ENCODE data around the gene ZNF273. TPM values are rescaled to one million over a fixed set of nuclear protein-coding genes. Genes with fewer than 3 reads are reported as not detected.

Gene ZNF273
- total RNA-seq, 1 experiment from 2014 or later, result 17.9 TPM

DNA sequence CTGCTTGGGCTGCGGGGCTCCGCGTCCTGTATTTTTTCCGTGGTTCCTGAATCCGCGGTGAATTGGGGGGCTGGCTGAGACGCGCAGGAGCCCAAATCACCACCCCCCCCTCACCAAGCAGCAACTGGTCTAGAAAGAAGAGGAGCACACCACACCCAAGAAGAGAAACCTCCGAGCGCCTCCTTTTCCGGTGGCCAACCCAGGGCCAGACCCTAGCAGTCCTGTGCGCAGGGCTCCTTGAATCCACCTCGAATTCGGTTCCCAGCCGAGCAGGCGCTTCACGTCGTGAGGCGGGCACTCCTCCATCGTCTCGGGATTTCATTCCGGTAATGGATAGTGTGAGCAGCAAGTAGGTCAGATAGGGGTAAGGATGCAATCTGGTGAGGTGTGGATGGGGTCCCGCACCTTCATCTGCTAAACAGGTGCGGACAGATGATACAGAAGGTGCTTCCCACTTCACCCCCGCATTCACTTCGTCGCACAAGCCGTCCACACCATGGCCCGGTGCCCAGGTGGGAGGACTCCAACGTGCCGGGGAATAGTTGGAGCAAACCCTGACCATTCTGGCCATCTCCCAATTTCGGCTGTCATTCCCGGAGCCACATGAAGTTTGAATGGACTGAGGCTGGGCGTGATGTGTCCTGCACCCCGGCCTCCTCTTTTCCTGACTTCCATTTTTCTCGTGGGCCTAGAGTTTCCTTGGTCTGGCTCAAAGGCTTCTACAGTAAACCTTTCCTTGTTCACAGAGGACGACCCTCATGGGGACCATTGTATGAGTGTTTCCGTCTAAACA, 19.8 kb upstream of the ZNF273 start:
- Mint-ChIP-seq H3K36me3 (ENCODE audit: insufficient read depth in 1 of 3, low read depth in 3 of 3) (peaks cover 0 to 8% (median 6%) of the 10 kb centered on the region in 3 experiments; a peak in 4 of 7 replicates), H3K27ac (no peak overlapping the region), H3K4me3 (no peak overlapping the region), H3K4me1 (peaks cover 4 to 5% of the 10 kb centered on the region in 2 experiments), H3K27me3 (ENCODE audit: low read depth) (peaks cover 55% of the 10 kb centered on the region), H3K9me3 (peaks cover 56 to 57% of the 10 kb centered on the region in 2 experiments)
- H2BK20ac ChIP-seq (ENCODE audit: low read depth, low read length, poor library complexity, severe bottlenecking), result no peak overlapping the region
- H3T11ph ChIP-seq (ENCODE audit: low read length), result no peak overlapping the region
- no peak overlapping the region for H4K91ac ChIP-seq (ENCODE audit: insufficient read length, low read depth, low read length)
- no peaks in the 10 kb centered on the region for H4K20me1 ChIP-seq (ENCODE audit: control insufficient read depth, insufficient read depth, insufficient read length)
- TF ChIP-seq, protein P1, sequence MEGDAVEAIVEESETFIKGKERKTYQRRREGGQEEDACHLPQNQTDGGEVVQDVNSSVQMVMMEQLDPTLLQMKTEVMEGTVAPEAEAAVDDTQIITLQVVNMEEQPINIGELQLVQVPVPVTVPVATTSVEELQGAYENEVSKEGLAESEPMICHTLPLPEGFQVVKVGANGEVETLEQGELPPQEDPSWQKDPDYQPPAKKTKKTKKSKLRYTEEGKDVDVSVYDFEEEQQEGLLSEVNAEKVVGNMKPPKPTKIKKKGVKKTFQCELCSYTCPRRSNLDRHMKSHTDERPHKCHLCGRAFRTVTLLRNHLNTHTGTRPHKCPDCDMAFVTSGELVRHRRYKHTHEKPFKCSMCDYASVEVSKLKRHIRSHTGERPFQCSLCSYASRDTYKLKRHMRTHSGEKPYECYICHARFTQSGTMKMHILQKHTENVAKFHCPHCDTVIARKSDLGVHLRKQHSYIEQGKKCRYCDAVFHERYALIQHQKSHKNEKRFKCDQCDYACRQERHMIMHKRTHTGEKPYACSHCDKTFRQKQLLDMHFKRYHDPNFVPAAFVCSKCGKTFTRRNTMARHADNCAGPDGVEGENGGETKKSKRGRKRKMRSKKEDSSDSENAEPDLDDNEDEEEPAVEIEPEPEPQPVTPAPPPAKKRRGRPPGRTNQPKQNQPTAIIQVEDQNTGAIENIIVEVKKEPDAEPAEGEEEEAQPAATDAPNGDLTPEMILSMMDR (conservative IDR thresholded peaks at IDR 0.05), result no peak
- H3K4me1 ChIP-seq (ENCODE audit: insufficient read depth, low read length), result no peaks in the 10 kb centered on the region
- no peak overlapping the region for H3K14ac ChIP-seq (ENCODE audit: insufficient read depth, low read length)
- no peaks in the 10 kb centered on the region for H3K9me3 ChIP-seq (ENCODE audit: control insufficient read depth, low read depth, low read length)
- H2BK120ac ChIP-seq (ENCODE audit: low read depth, low read length, poor library complexity, severe bottlenecking), result no peak overlapping the region
- H2BK15ac ChIP-seq (ENCODE audit: low read depth, low read length), result no peak overlapping the region
- H3K79me2 ChIP-seq (ENCODE audit: insufficient read depth, low read length), result no peaks in the 10 kb centered on the region
- no peak overlapping the region for H4K8ac ChIP-seq (replicated peaks; ENCODE audit: insufficient read length, low read depth, low read length)
- no peak overlapping the region for H3K9ac ChIP-seq (ENCODE audit: extremely low read depth, insufficient read length, low read length)
- H3K56ac ChIP-seq (ENCODE audit: insufficient read length, low read depth, low read length), result no peak overlapping the region
- no peak overlapping the region for H3K23ac ChIP-seq (ENCODE audit: insufficient read length, low read depth, low read length)
- H2BK12ac ChIP-seq (ENCODE audit: insufficient read length, low read depth, low read length), result no peak overlapping the region
- no peak overlapping the region for H4K5ac ChIP-seq (ENCODE audit: insufficient read length, low read depth, low read length)
- no peak overlapping the region for H3K4ac ChIP-seq (ENCODE audit: low read depth, low read length)
- no peak overlapping the region for H2AFZ ChIP-seq (ENCODE audit: low read length)
- H3K27me3 ChIP-seq (ENCODE audit: insufficient read depth, low read length), result peaks cover 6% of the 10 kb centered on the region; the same call in 1 of the 2 replicates
- no peak overlapping the region for H3K18ac ChIP-seq (ENCODE audit: insufficient read length, low read depth, low read length)
- WGBS (ENCODE audit: extremely low coverage, insufficient read length, low lambda C conversion rate), result no CpG with 5 or more reads among the region's 38 CpGs
- peaks cover 2% of the 10 kb centered on the region for H3K23me2 ChIP-seq (ENCODE audit: insufficient read length, low read depth, low read length, poor library complexity, severe bottlenecking)
- peak; percentile 9 for DNase-seq
- no peak overlapping the region for H2AK5ac ChIP-seq (ENCODE audit: insufficient read length, low read length)
- H3K27ac ChIP-seq (ENCODE audit: insufficient read length, low read depth, low read length), result no peak overlapping the region
- H2BK5ac ChIP-seq (ENCODE audit: insufficient read length, low read length), result no peak overlapping the region
- H3K79me1 ChIP-seq (ENCODE audit: insufficient read depth, low read depth, low read length, poor library complexity, severe bottlenecking), result no peaks in the 10 kb centered on the region
- H3K4me2 ChIP-seq (ENCODE audit: insufficient read depth, insufficient read length, low read length), result no peak overlapping the region
